Large intestine (tissue), 3 donors: ENCODE data around the gene ANKRD36C. TPM values are rescaled to one million over a fixed set of nuclear protein-coding genes. Genes with fewer than 3 reads are reported as not detected.
"Not testable (repeated sequence)": the region's sequence is repeated elsewhere in the genome, so short reads cannot be mapped to it uniquely, and the experiment has no call there.

Source experiments
- DNase-seq, 2 donors: peaks; one replicate each; pipeline versions ENCODE4 v3.0.0 to v3.0.0-alpha.2; 2013
- H3K27ac ChIP-seq: one replicate; pipeline ENCODE4 v1.5.1; 2013; ENCODE audit warnings: low read length
- H3K27me3 ChIP-seq: 2 replicates; pipeline ENCODE4 v1.6.1; 2013; ENCODE audit warnings: low read length; ENCODE audit not compliant: control insufficient read depth, insufficient read depth
- H3K36me3 ChIP-seq: 2 replicates; pipeline ENCODE4 v1.6.1; 2013; ENCODE audit warnings: low read length; ENCODE audit not compliant: control insufficient read depth, insufficient read depth
- H3K4me1 ChIP-seq: one replicate; pipeline ENCODE4 v1.6.1; 2013; ENCODE audit warnings: low read length; ENCODE audit not compliant: control insufficient read depth, insufficient read depth
- H3K4me3 ChIP-seq: one replicate; pipeline ENCODE4 v1.5.1; 2013; ENCODE audit warnings: low read length
- H3K9me3 ChIP-seq: one replicate; pipeline ENCODE4 v1.6.1; 2013; ENCODE audit warnings: mild to moderate bottlenecking, low read depth, low read length, moderate library complexity; ENCODE audit not compliant: control insufficient read depth
- WGBS: methylation state at CpG from one replicate; pipeline ENCODE4 v1.1.5; 2013; ENCODE audit warnings: low lambda C conversion rate; ENCODE audit not compliant: insufficient coverage; 5-methylcytosine and 5-hydroxymethylcytosine counted together
- polyA plus RNA-seq: library from polyadenylated mRNA; unstranded; fragments of 120-200 nt; gene quantifications from one replicate; pipeline ENCODE4 v1.2.1, GENCODE V29; 2013

ANKRD36C gene
- polyA plus RNA-seq, 1 donor: 6.1 TPM

- WGBS: 60% methylated on average over 1 of the region's 6 CpGs
- not testable (repeated sequence) for H3K27me3 ChIP-seq, H3K27ac ChIP-seq, H3K9me3 ChIP-seq, H3K4me1 ChIP-seq, H3K4me3 ChIP-seq, H3K36me3 ChIP-seq, DNase-seq
These were observed 16.4 kb upstream of the ANKRD36C start for GRCh38 chr2:96008051-96008450.

GRCh38 chr2:96006248-96006647 lies 14.6 kb upstream of the ANKRD36C start:
- not testable (repeated sequence) for H3K27me3 ChIP-seq, DNase-seq, H3K9me3 ChIP-seq, H3K27ac ChIP-seq, H3K36me3 ChIP-seq, H3K4me3 ChIP-seq, H3K4me1 ChIP-seq
- no CpG with 5 or more reads among the region's 5 CpGs for WGBS

GRCh38 chr2:95992520-95993272 lies 1.1 kb upstream of the ANKRD36C start:
- DNase-seq: peak; percentile 6 to 54
- peak overlapping the region; percentile 77 for H3K27ac ChIP-seq
- 50% methylated on average over 1 of the region's 34 CpGs for WGBS
- not testable (repeated sequence) for H3K4me1 ChIP-seq, H3K9me3 ChIP-seq, H3K36me3 ChIP-seq, H3K27me3 ChIP-seq
- H3K4me3 ChIP-seq: peak overlapping the region; percentile 65

GRCh38 chr2:95992102-95992501 lies 478 bp upstream of the ANKRD36C start:
- H3K27ac ChIP-seq, H3K27me3 ChIP-seq, H3K36me3 ChIP-seq, DNase-seq, H3K9me3 ChIP-seq, H3K4me1 ChIP-seq: not testable (repeated sequence)
- no CpG with 5 or more reads among the region's 39 CpGs for whole genome bisulfite sequencing
- peak overlapping the region; percentile 30 for H3K4me3 ChIP-seq

GRCh38 chr2:95990884-95991283 lies 740 bp downstream of the ANKRD36C start:
- WGBS: no CpG with 5 or more reads among the region's 6 CpGs
- H3K4me3 ChIP-seq, H3K27me3 ChIP-seq, H3K4me1 ChIP-seq, H3K9me3 ChIP-seq, H3K36me3 ChIP-seq, H3K27ac ChIP-seq: not testable (repeated sequence)
- peak; percentile 14 to 32 for DNase-seq

GRCh38 chr2:95951662-95952061 lies 40.0 kb downstream of the ANKRD36C start:
- H3K4me1 ChIP-seq, H3K36me3 ChIP-seq, H3K27me3 ChIP-seq, DNase-seq, H3K4me3 ChIP-seq, H3K27ac ChIP-seq, H3K9me3 ChIP-seq: not testable (repeated sequence)
- WGBS: 75% methylated on average over 1 of the region's 2 CpGs

GRCh38 chr2:95948039-95948438 lies 43.6 kb downstream of the ANKRD36C start:
- no CpG with 5 or more reads among the region's 1 CpG for WGBS
- not testable (repeated sequence) for H3K4me1 ChIP-seq, H3K4me3 ChIP-seq, H3K27me3 ChIP-seq, H3K36me3 ChIP-seq, H3K9me3 ChIP-seq, H3K27ac ChIP-seq, DNase-seq

GRCh38 chr2:95939947-95940346 lies 51.7 kb downstream of the ANKRD36C start:
- not testable (repeated sequence) for H3K36me3 ChIP-seq, H3K27me3 ChIP-seq, H3K9me3 ChIP-seq, DNase-seq, H3K4me1 ChIP-seq, H3K27ac ChIP-seq, H3K4me3 ChIP-seq
- no CpG with 5 or more reads among the region's 11 CpGs for WGBS

- not testable (repeated sequence) for H3K4me1 ChIP-seq, H3K36me3 ChIP-seq, DNase-seq, H3K9me3 ChIP-seq, H3K27me3 ChIP-seq, H3K27ac ChIP-seq, H3K4me3 ChIP-seq
- WGBS: no CpG with 5 or more reads among the region's 3 CpGs
These were observed 60.9 kb downstream of the ANKRD36C start for GRCh38 chr2:95930740-95931139.

GRCh38 chr2:95917007-95917406 lies 74.6 kb downstream of the ANKRD36C start:
- H3K9me3 ChIP-seq, H3K4me3 ChIP-seq, H3K27me3 ChIP-seq, H3K27ac ChIP-seq, H3K36me3 ChIP-seq, DNase-seq, H3K4me1 ChIP-seq: not testable (repeated sequence)
- WGBS: no CpG with 5 or more reads among the region's 1 CpG

- H3K9me3 ChIP-seq, DNase-seq, H3K27ac ChIP-seq, H3K4me3 ChIP-seq, H3K4me1 ChIP-seq, H3K36me3 ChIP-seq, H3K27me3 ChIP-seq: not testable (repeated sequence)
These were observed 76.5 kb downstream of the ANKRD36C start for GRCh38 chr2:95915131-95915530.
